ENCODE data around the gene CHRNA3.

- TF ChIP-seq POLR2AphosphoS5 (IDR thresholded peaks at IDR 0.05; ENCODE audit: borderline replicate concordance, low read depth, low read length) (no peak), EZH2 (IDR thresholded peaks at IDR 0.05) (no peak), FOXP2 (optimal IDR thresholded peaks at IDR 0.05; ENCODE audit: control extremely low read depth, extremely low read length, insufficient read depth) (no peak)
Measured at GRCh38 chr15:78666010-78666409, 45.2 kb upstream of the CHRNA3 start.

Data from SK-N-MC (cell line).